GM21737 (cell line): ENCODE results near the gene SCCPDH.

Experiments used
- ATAC-seq: cut with Tn5 transposase; IDR thresholded peaks from one replicate; pipeline ENCODE4 v1.9.1; 2021; ENCODE audit warnings: mild to moderate bottlenecking, moderate library complexity; ENCODE audit not compliant: unreplicated experiment

The SCCPDH gene

GRCh38 chr1:246784621-246785493 lies 60.6 kb downstream of the SCCPDH start:
- ATAC-seq: no peak

- no peak for ATAC-seq
Measured at GRCh38 chr1:246785494-246786111, 61.4 kb downstream of the SCCPDH start.

- no peak for ATAC-seq
Measured at GRCh38 chr1:246786606-246787238, 62.5 kb downstream of the SCCPDH start.

- ATAC-seq: no peak
Measured at GRCh38 chr1:246787781-246788513, 63.7 kb downstream of the SCCPDH start.

GRCh38 chr1:246788895-246789338 lies 64.7 kb downstream of the SCCPDH start:
- ATAC-seq: no peak

GRCh38 chr1:246789454-246790339 lies 65.5 kb downstream of the SCCPDH start:
- ATAC-seq: no peak

GRCh38 chr1:246790364-246790763 lies 66.2 kb downstream of the SCCPDH start:
- ATAC-seq: no peak

- ATAC-seq: no peak
Measured at GRCh38 chr1:246790833-246791232, 66.6 kb downstream of the SCCPDH start.

GRCh38 chr1:246791303-246791918 lies 67.2 kb downstream of the SCCPDH start:
- no peak for ATAC-seq

GRCh38 chr1:246792603-246793002 lies 68.4 kb downstream of the SCCPDH start:
- no peak for ATAC-seq

- ATAC-seq: no peak
Measured at GRCh38 chr1:246793356-246793896, 69.2 kb downstream of the SCCPDH start.

GRCh38 chr1:246794048-246794827 lies 70.0 kb downstream of the SCCPDH start:
- ATAC-seq: no peak

- no peak for ATAC-seq
Measured at GRCh38 chr1:246794828-246795671, 70.8 kb downstream of the SCCPDH start.

- ATAC-seq: no peak
Measured at GRCh38 chr1:246795906-246796694, 71.9 kb downstream of the SCCPDH start.

- ATAC-seq: no peak
Measured at GRCh38 chr1:246797157-246797556, 72.9 kb downstream of the SCCPDH start.

GRCh38 chr1:246797597-246797996 lies 73.4 kb downstream of the SCCPDH start:
- no peak for ATAC-seq

- ATAC-seq: no peak
Measured at GRCh38 chr1:246798107-246798506, 73.9 kb downstream of the SCCPDH start.
